SKM-1 (cell line): ENCODE data around the gene PXDN.
"Not testable (repeated sequence)": the region's sequence is repeated elsewhere in the genome, so short reads cannot be mapped to it uniquely, and the experiment has no call there.

Source experiments
- DNase-seq: peaks from one replicate; lab custom pipeline; 2025; ENCODE audit not compliant: unreplicated experiment; lab: John Stamatoyannopoulos, UW

PXDN gene

GRCh38 chr2:1777781-1778180, 33.5 kb upstream of the PXDN start:
- no peak for DNase-seq

DNA sequence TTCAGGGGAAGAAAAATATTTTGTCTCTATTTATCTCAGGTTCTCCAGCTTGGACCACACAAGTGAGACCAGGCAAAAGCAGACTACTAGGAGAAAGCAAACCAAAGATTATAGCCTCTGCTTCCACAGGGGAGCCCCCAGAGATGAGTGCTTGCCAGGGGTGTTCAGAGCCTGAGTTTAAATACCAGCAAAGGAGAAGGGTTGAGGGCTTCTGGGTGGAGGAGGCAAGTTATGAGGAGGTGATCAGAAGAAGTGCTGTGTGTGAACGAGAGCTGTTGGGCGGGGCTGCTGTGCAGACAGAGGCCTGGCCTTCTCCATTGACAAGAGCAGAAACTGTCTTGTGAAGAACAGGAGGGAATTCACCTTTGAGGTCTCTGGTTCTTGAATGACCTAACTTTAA, 32.8 kb upstream of the PXDN start:
- no peak for DNase-seq

GRCh38 chr2:1775511-1776035, 31.3 kb upstream of the PXDN start:
- DNase-seq: no peak

GRCh38 chr2:1774929-1775328, 30.6 kb upstream of the PXDN start:
- DNase-seq: no peak

DNA sequence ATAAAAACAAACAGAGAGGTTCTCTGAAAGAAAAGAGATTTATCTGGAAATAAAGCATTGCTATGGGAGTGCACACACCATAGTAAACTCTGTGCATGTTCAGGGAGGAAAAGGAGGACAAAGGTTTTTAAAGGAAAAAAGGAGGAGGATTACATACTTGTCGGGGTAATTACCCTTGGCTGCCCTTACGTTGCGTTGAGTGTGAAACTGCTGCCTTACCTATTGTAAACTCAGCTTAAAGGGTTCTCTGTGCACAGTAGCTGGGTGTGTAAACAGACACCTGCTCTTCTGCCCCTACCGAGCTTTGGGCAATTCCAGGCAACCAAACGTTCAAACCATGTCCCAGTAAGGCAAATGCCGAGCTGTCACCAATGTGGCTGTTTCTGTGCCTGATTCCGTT, 29.6 kb upstream of the PXDN start:
- DNase-seq: no peak

- no peak for DNase-seq
These were observed 28.4 kb upstream of the PXDN start for GRCh38 chr2:1772471-1773267.

DNA sequence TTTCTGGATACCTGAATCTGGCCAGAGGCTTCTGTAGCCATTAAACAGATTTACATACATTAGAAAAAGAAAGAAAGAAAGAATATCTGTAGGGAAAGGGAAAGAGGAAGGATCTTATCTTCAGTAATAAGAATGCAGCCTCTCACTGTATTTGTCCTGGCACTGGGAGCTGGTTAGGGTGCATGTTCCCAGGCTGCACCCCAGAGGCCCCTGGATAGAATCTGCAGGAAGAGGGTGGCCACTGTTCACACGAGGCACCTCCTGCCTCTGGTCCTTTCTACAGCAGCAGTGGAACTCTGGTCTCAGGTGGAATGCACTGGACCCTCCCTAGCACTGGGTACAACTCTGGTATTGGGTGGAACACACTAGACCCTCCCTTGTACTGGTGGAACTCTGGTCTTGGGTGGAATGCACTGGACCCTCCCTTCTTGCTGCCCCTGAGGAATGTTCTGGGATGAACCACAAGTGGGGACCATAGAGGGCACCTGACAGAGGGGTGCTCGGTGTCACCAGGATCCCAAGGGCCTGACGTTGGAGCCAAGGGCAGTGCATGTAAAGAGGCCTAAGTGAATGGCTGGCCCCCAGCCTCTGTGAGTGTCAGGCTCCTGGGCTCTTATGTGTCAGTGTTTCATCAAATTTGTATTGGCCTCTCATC, 27.4 kb upstream of the PXDN start:
- DNase-seq: no peak

GRCh38 chr2:1770566-1771380, 26.5 kb upstream of the PXDN start:
- DNase-seq: no peak

DNA sequence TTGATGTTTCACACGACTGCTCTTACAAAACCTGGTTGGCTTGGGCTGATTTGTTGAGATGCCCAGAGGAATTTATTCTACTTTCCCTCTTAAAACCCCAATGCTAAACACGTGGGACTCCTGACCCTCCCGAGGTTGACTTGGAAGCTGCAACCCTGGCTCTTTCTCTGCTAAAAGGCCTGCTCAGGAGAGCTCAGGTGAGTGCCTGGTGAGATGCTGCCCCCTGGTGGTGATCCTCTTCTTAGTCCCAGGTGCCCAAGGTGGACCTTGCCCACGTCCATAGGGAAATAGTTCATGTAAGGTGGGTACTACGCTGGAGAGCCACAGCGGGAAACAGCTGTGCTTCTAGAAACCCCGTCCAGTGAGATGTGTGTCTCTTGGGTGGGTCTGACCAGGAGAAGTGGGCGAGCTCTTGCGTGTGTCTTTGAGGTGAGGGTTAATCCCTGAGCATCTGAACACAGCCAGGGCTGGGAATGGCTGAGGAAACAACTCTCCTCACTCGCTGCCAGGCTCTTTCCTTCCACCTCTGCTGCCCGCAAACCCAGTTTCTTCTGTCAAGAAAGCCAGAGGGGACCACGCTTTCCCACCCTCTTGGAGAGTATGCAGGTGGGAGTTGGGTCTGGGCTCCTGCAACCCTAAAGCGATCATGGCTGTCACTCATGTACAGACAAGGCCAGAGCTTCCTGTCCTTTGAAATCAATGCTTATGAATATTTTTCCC, 25.5 kb upstream of the PXDN start:
- DNase-seq: no peak

DNA sequence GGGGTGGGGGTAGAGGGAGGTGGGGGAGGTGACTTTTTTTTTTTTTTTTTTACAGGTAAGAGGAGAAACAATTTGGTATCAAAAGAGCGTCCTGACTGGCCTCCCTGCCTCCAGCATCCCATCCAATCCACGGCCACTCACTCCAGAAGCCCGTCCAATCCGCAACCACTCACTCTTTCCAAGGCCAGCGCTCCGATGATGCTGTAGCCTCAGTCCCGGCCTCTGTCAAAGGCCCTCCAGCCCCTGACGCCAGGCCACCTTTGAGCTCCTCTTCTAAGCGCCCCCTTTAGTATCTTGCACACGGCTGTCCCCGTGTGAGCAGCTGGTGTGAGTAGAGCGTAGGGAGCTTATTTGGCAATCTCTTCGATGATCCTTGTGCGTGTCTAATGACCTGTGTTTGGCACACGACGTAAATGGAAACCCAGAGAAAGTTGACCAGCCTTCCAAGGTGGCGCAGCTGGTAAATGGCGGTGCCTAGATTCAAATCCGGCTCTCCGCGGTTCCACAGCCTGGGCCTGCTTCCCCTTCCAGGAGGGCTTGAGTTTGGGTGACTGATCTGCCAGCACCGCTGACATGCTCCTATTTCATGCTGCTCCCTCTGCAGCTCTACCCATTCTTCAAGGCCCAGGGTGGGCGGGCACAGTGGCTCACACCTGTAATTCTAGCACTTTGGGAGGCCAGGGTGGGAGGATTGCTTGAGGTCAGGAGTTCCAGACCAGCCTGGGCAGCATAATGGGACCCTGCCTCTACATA, 23.8 kb upstream of the PXDN start:
- no peak for DNase-seq

- no peak for DNase-seq
These were observed 22.8 kb upstream of the PXDN start for GRCh38 chr2:1766851-1767811.

- DNase-seq: no peak
These were observed 22.1 kb upstream of the PXDN start for GRCh38 chr2:1766425-1766824.

- not testable (repeated sequence) for DNase-seq
These were observed 20.9 kb upstream of the PXDN start for GRCh38 chr2:1765201-1765600.

GRCh38 chr2:1759611-1759930, 15.3 kb upstream of the PXDN start:
- DNase-seq: no peak

DNA sequence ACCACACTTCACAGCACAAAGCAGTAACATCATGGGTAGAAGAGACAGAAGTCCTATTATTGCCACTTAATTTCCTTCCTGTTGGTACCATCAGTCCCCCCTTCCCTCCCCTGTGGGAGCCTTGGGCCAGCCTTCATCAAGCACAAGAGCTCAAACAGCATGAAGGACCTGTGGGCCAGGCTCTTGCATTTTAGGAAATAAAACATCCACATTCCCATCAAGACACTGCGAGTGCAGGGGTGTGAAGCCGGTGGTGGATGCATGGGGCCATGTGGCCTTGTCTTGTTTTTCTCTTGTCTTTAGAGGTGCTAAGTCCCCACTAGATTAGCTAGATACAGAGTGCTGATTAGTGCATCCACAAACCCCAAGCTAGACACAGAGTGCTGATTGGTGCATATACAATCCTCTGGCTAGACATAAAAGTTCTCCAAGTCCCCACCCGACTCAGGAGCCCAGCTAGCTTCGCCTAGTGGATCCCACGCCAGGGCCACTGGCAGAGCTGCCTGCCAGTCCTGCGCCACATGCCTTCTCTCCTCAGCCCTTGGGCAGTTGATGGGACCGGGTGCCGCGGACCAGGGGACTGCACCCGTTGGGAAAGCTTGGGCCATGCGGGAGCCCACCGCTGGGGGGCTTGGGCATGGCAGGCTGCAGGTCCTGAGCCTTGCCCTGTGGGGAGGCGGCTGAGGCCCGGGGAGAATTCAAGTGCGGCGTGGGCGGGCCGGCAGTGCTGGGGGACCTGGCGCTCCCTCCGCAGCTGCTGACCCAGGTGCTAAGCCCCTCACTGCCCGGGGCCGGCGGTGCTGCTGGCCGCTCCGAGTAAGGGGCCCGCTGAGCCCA, 14.7 kb upstream of the PXDN start:
- no peak for DNase-seq

GRCh38 chr2:1758171-1758570, 13.9 kb upstream of the PXDN start:
- DNase-seq: no peak

GRCh38 chr2:1757567-1757966, 13.3 kb upstream of the PXDN start:
- no peak for DNase-seq

DNA sequence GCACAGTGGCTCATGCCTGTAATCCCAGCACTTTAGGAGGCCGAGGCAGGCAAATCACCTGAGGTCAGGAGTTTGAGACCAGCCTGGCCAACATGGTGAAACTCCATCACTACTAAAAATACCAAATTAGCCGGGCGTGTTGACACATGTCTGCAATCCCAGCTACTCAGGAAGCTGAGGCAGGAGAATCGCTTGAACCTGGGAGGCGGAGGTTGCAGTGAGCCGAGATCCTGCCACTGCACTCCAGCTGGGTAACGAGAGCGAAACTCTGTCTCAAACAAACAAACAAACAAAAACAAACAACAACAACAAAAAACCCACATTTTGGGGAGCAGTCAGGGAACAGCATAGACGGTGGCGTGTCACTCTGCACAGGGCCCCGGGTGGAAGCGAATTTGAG, 12.8 kb upstream of the PXDN start:
- DNase-seq: not testable (repeated sequence)
